HFFc6 (cell line): Measurements from ENCODE around the gene CD300A. TPM values are rescaled to one million over a fixed set of nuclear protein-coding genes. Genes with fewer than 3 reads are reported as not detected.

ENCODE experiments used
- DNase-seq: peaks from one replicate; pipeline ENCODE4 v3.0.0-alpha.2; 2018
- H3K27ac Mint-ChIP-seq: 2 replicates; pipeline ENCODE4 v1.8.0; 2020; ENCODE audit warnings: mild to moderate bottlenecking, mixed read lengths
- H3K27me3 Mint-ChIP-seq: 2 replicates; pipeline ENCODE4 v1.8.0; 2021; ENCODE audit warnings: mild to moderate bottlenecking, moderate library complexity, mixed read lengths; ENCODE audit not compliant: insufficient read depth
- H3K36me3 Mint-ChIP-seq: 2 replicates; pipeline ENCODE4 v1.8.0; 2021; ENCODE audit warnings: low read depth, mixed read lengths
- H3K4me1 Mint-ChIP-seq: 2 replicates; pipeline ENCODE4 v1.8.0; 2020; ENCODE audit warnings: low read depth, mixed read lengths
- H3K4me3 Mint-ChIP-seq: 2 replicates; pipeline ENCODE4 v1.8.0; 2020; ENCODE audit warnings: mild to moderate bottlenecking, moderate library complexity, mixed read lengths
- H3K9me3 Mint-ChIP-seq: 2 replicates; pipeline ENCODE4 v1.8.0; 2020; ENCODE audit warnings: mild to moderate bottlenecking, mixed read lengths
- total RNA-seq, 6 experiments: library from RNA; stranded (reverse); fragmentation: NEBNext Ultra II Directional; extraction: Animal tissue kit (Norgen Biotek cat#: 25700); gene quantifications; 2 replicates in 1 of 6; 3 replicates in 5 of 6; pipeline ENCODE4 v1.2.3, GENCODE V29; 2021
- TF ChIP-seq, protein P1 (sequence below): fragments of 200-600 bp; sonication (generic); IDR thresholded peaks from 2 replicates; pipeline ENCODE4 v1.5.0; 2021; ENCODE audit warnings: antibody characterized with exemption, mild to moderate bottlenecking

The CD300A gene
- total RNA-seq, 6 experiments from 2014 or later, result not detected

DNA sequence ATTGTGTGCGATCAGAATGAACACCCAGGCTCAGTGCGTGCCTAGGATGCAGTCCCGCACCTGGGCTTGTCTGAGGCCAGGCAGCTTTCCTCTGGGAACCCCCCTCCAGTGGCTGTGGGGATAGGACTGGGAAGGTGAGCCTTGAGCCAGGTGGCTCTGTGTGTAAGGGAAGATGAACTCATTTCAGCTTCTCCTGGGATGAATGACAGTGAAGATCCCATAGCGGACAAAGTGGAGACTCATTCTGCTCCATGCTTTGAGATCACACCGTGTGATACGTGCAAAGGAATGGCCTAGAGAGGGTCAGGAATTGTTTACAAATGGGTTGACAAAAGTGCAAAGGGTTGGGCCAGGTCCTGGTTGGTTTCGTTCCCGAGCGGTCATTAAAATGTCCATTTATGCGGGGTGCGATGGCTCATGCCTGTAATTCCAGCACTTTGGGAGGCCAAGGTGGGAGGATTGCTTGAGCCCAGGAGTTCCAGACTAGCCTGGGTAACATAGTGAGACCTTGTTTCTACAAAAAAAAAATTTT, 18.7 kb upstream of the CD300A start:
- peaks cover 4% of the 10 kb centered on the region for H3K27me3 Mint-ChIP-seq
- peaks cover 25% of the 10 kb centered on the region for H3K9me3 Mint-ChIP-seq
- DNase-seq, result no peak
- no peak overlapping the region for H3K27ac Mint-ChIP-seq
- H3K4me3 Mint-ChIP-seq, result no peak overlapping the region
- TF ChIP-seq, protein P1, sequence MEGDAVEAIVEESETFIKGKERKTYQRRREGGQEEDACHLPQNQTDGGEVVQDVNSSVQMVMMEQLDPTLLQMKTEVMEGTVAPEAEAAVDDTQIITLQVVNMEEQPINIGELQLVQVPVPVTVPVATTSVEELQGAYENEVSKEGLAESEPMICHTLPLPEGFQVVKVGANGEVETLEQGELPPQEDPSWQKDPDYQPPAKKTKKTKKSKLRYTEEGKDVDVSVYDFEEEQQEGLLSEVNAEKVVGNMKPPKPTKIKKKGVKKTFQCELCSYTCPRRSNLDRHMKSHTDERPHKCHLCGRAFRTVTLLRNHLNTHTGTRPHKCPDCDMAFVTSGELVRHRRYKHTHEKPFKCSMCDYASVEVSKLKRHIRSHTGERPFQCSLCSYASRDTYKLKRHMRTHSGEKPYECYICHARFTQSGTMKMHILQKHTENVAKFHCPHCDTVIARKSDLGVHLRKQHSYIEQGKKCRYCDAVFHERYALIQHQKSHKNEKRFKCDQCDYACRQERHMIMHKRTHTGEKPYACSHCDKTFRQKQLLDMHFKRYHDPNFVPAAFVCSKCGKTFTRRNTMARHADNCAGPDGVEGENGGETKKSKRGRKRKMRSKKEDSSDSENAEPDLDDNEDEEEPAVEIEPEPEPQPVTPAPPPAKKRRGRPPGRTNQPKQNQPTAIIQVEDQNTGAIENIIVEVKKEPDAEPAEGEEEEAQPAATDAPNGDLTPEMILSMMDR, result no peak
- H3K36me3 Mint-ChIP-seq, result no peaks in the 10 kb centered on the region
- H3K4me1 Mint-ChIP-seq, result no peaks in the 10 kb centered on the region

DNA sequence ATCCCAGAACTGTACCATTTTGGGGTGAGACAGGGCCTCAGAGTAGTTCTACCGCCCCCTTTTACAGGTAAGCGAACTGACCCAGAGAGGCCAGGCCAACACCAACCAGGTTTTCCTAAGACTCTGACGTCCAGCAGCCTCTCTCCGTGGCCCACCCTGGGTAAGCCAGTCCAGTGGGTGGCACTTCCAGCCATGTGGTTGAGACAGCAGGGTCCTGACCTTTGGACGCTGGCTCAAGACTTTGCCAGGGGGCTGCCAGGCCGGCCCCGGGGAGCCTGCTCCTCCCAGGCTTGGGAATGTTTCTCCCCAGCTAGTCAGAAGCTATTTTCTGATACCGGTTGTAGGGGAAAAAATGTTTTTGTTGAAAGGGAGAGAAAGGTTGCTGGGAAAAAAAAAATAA, 17.7 kb upstream of the CD300A start:
- no peak for DNase-seq
- Mint-ChIP-seq H3K9me3 (peaks cover 23% of the 10 kb centered on the region), H3K27me3 (peaks cover 6% of the 10 kb centered on the region), H3K4me3 (no peak overlapping the region), H3K27ac (no peak overlapping the region), H3K4me1 (no peaks in the 10 kb centered on the region), H3K36me3 (no peaks in the 10 kb centered on the region)
- TF ChIP-seq, protein P1, result no peak

DNA sequence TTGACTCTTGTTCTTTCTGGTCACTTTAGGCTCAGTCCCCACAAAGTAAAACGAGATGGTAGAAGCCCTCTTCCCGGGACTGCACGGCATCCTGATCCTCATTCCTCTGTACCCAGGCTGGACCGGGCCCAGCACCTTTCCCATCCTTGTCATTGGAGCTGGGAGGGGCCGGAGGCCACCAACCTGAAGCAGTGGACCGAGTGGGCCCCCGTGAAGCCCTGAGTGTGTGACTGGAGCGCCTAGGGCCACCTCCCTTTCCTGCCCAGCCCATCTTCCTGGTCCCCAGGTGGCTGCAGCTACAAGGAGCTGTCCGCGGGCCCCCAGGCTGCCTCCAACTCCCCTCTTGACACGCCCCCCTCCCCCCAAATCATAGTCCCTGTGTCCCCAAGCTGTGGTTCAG, 17.1 kb upstream of the CD300A start:
- TF ChIP-seq, protein P1, result no peak
- H3K36me3 Mint-ChIP-seq, result no peaks in the 10 kb centered on the region
- H3K27ac Mint-ChIP-seq, result no peak overlapping the region
- peaks cover 23% of the 10 kb centered on the region for H3K9me3 Mint-ChIP-seq
- H3K4me3 Mint-ChIP-seq, result no peak overlapping the region
- H3K27me3 Mint-ChIP-seq, result peaks cover 6% of the 10 kb centered on the region
- DNase-seq, result no peak
- H3K4me1 Mint-ChIP-seq, result no peaks in the 10 kb centered on the region

DNA sequence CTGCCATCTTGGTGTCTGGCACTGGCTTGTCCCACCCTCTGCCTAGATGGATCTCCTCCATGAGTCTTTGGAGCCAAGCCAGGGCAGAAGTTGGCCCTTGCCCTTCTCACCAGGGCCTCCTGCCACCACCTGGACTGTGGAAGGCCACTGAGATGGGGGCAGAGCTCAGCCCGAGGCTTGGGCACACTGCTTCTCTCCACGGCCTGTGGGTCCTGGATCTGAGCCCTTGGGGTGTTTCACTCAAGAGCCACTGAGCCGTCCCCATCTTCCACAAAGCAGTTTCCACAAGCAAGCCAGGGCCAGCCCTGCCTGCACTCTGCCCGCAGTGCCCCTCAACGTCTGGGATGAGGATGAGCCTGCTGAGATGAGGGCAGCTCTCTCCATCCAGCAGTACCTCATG, 16.7 kb upstream of the CD300A start:
- H3K27ac Mint-ChIP-seq, result no peak overlapping the region
- peaks cover 23% of the 10 kb centered on the region for H3K9me3 Mint-ChIP-seq
- peaks cover 6% of the 10 kb centered on the region for H3K27me3 Mint-ChIP-seq
- TF ChIP-seq, protein P1, result no peak
- no peak for DNase-seq
- H3K4me1 Mint-ChIP-seq, result no peaks in the 10 kb centered on the region
- no peak overlapping the region for H3K4me3 Mint-ChIP-seq
- no peaks in the 10 kb centered on the region for H3K36me3 Mint-ChIP-seq

DNA sequence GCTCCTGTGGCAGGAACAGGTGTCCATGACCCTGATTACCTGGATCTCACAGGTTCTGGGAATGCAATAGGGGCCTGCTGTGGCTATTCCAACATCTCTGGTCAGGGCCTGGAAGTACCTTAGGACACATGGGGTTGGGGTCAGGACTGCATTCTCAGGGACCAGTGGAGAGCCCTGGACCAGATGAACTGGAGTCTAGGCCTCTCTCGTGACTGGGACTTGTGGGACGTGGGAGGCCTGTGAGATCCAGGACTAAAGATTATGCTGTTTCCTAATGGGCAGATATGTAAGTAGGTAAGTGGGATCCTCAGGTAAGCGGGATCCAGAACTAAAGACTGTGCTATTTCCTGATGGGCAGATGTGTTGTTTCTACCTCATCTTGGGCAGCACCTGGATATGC, 16.2 kb upstream of the CD300A start:
- H3K9me3 Mint-ChIP-seq, result peaks cover 23% of the 10 kb centered on the region
- DNase-seq, result no peak
- no peaks in the 10 kb centered on the region for H3K4me1 Mint-ChIP-seq
- no peak overlapping the region for H3K27ac Mint-ChIP-seq
- H3K36me3 Mint-ChIP-seq, result no peaks in the 10 kb centered on the region
- H3K27me3 Mint-ChIP-seq, result peaks cover 6% of the 10 kb centered on the region
- TF ChIP-seq, protein P1, result no peak
- no peak overlapping the region for H3K4me3 Mint-ChIP-seq

DNA sequence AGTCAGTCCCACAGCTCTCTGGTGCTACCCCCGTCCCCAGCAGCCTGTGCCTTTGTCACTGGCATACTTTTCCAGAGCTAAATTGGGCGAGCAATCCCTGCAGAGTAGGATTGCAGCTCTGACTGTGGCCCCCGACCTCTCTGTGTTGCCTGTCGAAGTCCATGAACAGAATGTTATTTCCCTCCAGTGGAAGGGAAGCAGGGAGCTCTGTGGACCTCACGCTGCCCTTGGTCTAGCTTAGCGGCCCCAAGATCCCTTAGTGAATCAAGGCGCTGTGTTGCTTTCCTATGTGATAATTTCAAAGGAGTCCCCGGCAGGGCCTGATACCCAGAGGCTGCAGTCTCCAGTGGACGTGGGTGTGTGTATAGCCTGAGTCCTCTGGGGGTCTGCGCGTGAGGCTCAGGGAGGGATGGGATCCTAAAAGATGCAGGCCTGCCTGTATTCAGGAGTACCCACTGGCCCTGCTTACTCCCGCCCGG, 15.5 kb upstream of the CD300A start:
- no peaks in the 10 kb centered on the region for H3K4me1 Mint-ChIP-seq
- H3K9me3 Mint-ChIP-seq, result peaks cover 16% of the 10 kb centered on the region
- no peak overlapping the region for H3K27ac Mint-ChIP-seq
- DNase-seq, result no peak
- TF ChIP-seq, protein P1, result no peak
- H3K4me3 Mint-ChIP-seq, result no peak overlapping the region
- H3K27me3 Mint-ChIP-seq, result peaks cover 9% of the 10 kb centered on the region; the same call in 1 of the 2 replicates
- H3K36me3 Mint-ChIP-seq, result no peaks in the 10 kb centered on the region
